Jurkat, Clone E6-1 (cell line): Measurements from ENCODE around the gene PSD4.

Experiments used
- DNase-seq: peaks from one replicate; pipeline ENCODE4 v3.0.0-alpha.2; 2011; ENCODE audit warnings: low read depth, low spot score
- H3K4me3 ChIP-seq: 2 replicates; pipeline ENCODE4 v1.5.1; 2011; ENCODE audit warnings: mild to moderate bottlenecking, low read length, control low read depth, moderate library complexity

PSD4 gene

DNA sequence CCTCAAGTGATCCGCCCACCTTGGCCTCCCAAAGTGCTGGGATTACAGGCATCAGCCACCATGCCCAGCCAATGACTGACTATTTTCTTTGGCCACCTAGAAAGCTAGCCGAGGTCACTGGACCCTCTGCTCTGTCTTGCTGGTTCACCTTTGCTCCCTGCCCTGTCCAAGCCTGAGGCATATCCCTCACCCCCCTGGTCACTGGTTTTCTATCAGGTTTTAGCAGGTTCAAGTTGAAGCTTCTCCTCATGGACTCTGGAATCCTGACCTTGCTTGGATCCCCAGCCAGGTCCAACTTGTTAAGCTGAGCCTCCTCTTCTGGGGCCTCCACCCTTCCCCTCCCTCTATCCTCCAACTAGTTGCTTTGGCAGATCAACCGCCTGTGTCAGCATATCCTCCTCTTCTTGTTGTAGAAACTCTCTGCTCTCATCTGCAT lies 71.5 kb downstream of the PSD4 start:
- no peak overlapping the region for H3K4me3 ChIP-seq
- no peak for DNase-seq

DNA sequence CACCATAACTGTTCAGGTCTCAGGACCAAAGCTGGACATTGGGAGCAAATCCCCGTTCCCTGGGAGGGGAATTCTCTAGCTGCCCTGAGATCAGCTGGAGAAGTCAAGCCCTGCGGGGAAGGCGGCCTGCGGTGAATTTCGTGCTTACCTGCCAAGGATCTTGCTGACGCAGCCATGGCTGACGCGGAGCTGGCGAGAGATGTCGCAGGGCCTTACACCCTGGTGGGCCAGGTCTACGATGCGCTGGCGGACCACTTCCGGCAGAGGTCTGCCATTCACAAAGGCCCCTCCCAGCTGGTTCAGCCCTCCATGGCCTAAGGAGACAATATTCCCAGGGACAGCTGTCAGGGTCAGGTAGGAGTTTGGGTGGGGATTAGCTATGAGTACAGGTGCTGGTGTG lies 72.8 kb downstream of the PSD4 start:
- DNase-seq: no peak
- no peak overlapping the region for H3K4me3 ChIP-seq

DNA sequence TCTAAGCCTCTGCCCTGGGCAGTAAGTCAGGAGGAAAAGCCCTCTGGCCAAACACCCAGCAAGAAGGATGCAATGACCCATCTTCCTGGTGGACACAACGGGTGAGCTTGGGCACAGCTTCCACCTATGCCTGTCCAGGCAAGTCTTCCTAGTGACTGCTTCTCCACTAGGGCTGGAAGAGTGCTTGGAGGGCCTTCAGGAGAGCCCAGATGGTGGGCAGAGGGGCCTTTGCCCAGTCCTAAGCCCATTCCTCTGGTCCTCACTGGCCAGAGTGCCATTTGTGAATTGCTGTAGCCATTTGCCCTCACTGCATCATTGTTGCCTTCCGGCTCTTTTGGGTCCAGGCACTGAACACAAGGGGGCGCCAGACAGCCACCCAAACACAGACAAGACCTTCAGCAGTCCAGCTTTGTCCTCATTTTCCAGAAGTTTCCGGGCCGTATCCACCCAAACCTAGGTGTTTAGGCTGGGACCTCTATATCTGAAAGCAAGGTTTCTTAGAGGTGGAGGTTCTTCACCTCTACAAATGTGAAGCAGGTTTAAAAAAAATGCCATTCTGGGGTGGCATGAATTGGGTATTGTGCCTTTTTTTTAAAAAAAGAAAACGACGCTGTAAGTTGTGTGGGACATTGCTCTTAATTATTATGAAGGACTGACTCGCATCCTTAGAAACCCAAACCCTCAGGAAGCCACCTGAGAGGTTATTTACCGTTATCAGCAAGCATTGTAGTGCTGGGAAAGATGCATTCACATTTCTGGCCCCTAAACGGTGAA lies 75.4 kb downstream of the PSD4 start:
- DNase-seq: peak; percentile 66
- H3K4me3 ChIP-seq: no peak overlapping the region

- no peak overlapping the region; the same call in 1 of the 2 replicates for H3K4me3 ChIP-seq
- DNase-seq: peak; percentile 87
These were observed 77.3 kb downstream of the PSD4 start for GRCh38 chr2:113251118-113251517.

- no peak for DNase-seq
- H3K4me3 ChIP-seq: no peak overlapping the region
These were observed 78.3 kb downstream of the PSD4 start for GRCh38 chr2:113252047-113252590.

DNA sequence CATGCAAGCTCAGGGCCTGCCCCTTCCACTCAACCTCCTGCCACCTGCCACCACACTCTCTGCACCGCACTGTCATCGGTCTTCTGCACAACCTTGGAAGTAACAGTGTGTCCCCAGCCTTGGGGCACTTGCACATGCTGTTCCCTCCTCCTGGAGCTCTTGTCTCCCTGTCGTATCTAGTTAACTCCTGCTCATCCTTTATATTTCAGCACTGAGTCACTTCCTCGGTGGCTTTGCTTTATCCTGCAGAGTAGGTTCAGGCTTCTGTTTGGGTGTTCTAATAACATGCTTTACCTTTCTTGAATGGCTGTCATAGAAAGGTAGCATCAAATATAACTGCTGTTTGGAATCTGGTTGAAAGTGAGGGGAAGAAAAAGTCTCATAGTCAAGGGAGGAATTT lies 79.7 kb downstream of the PSD4 start:
- no peak for DNase-seq

DNA sequence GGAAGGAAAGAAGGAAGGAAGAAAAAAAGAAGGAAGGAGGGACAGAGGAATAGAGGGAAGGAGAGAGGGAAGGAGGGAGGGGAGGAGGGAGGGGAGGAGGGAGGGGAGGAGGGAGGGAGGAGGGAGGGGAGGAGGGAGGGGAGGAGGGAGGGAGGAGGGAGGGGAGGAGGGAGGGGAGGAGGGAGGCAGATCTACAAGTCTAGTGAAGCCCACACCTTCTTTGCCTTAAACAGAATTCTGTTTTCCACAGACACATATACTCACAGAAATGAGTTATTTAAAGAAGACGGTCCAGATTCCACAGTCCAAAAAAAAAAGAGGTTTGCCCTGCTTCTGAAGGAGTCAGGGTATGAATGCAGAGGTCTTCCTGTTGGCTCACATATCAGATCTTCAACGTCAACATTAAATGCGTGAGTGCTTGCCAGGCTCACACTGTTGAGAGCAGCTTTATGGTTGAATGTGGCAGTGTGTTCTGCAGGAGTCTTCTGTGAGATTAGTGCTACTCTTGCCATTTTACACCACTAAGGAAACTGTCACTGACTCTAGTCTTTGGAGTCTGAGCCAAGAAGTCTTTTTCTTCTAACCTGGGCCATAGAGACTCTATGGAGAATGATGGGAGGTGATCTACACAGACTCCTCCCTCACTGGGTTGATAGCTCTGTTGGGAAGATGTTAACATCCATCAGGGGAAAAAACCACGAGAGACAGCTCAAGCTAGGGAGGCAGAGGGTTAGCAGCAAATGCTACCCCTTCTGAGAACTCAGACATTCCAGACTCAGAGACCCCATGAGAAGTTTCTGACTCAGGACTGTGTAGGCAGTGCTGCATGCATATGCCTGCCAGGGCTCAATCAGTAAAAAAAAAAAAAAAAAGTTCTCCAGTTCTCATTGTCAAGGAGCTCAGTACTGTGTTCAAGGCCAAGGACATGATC lies 81.6 kb downstream of the PSD4 start:
- no peak for DNase-seq
- H3K4me3 ChIP-seq: no peak overlapping the region

More for the DNA sequence above, 79.7 kb downstream of the PSD4 start:
- no peak overlapping the region for H3K4me3 ChIP-seq

DNA sequence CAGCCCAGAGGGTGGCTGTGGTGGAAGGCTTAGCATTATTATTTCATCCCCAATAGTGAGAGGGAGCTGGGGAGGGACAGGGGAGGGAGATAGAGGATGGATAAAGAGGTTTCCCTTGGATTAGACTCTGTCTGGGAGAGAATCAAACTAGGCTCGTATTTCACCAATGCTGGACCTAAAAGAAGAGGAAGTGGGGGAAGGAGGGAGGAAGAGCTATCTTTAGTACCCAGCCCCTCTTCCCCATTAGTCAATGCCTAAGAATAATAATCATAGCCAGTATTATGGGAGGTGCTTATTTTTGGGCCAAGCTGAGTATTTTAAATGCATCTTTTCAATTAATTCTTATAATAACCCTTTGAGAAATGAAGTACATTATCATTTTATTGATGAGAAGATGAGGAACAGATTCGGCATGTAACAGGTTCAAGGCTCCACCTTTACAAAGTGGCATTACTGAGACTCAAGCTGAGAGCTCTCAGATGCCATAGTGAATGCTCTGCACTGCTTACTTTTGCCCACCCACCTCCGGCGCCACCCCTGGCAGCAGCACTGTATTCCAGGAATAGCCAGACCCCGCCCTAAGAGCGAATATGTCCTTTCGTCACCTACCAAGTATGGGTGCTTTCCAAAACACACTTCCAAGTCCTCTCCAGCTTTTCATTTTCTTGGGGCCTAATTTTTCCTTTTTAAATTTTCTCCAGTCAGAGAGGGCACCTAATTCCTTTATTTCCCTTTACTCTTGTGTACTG lies 83.9 kb downstream of the PSD4 start:
- DNase-seq: no peak
- H3K4me3 ChIP-seq: no peak overlapping the region

- DNase-seq: no peak
- no peak overlapping the region for H3K4me3 ChIP-seq
These were observed 84.8 kb downstream of the PSD4 start for GRCh38 chr2:113258471-113259147.
